DND-41 (cell line): ENCODE measurements around the gene PUDP.

Source experiments
- ATAC-seq: fragments of 200-7000 bp; cut with Tn5 transposase; 3 replicates; pipeline ENCODE4 v1.9.1; 2021; ENCODE audit warnings: low read depth; ENCODE audit not compliant: insufficient read depth
- DNase-seq: peaks from one replicate; pipeline ENCODE4 v3.0.0-alpha.2; 2020
- H2AFZ ChIP-seq: 2 replicates; pipeline ENCODE4 v1.6.0; 2012; ENCODE audit warnings: low read depth, low read length
- H3K27ac ChIP-seq: 2 replicates; pipeline ENCODE4 v1.5.1; 2012; ENCODE audit warnings: low read length, inconsistent platforms
- H3K27me3 ChIP-seq: fragments of 200-600 bp; sonication (generic); 2 replicates; pipeline ENCODE4 v1.6.0; 2012; ENCODE audit warnings: low read length, mild to moderate bottlenecking, inconsistent platforms; ENCODE audit not compliant: insufficient read depth, poor library complexity
- H3K36me3 ChIP-seq: 2 replicates; pipeline ENCODE4 v1.5.1; 2012; ENCODE audit warnings: low read length, inconsistent platforms; ENCODE audit not compliant: insufficient read depth
- H3K4me1 ChIP-seq: 2 replicates; pipeline ENCODE4 v1.5.1; 2012; ENCODE audit warnings: mild to moderate bottlenecking, low read length; ENCODE audit not compliant: insufficient read depth
- H3K4me2 ChIP-seq: 2 replicates; pipeline ENCODE4 v1.6.0; 2012; ENCODE audit warnings: mild to moderate bottlenecking, moderate library complexity, low read length, inconsistent platforms; ENCODE audit not compliant: insufficient read depth
- H3K4me3 ChIP-seq, 2 experiments: fragments of 200-600 bp in 1 of 2; shearing (Covaris generic) in 1 of 2; 2 replicates each; pipeline ENCODE4 v1.5.1; 2012 to 2016; ENCODE audit warnings: inconsistent platforms in 2 of 2, low read length in 2 of 2, mild to moderate bottlenecking in 2 of 2, low read depth in 1 of 2, moderate library complexity in 1 of 2
- H3K79me2 ChIP-seq: 2 replicates; pipeline ENCODE4 v1.6.0; 2012; ENCODE audit warnings: low read length, inconsistent platforms; ENCODE audit not compliant: insufficient read depth
- H3K9ac ChIP-seq: 2 replicates; pipeline ENCODE4 v1.6.0; 2012; ENCODE audit warnings: low read depth, mild to moderate bottlenecking, inconsistent platforms, low read length, moderate library complexity
- H3K9me3 ChIP-seq: 2 replicates; pipeline ENCODE4 v1.5.1; 2012; ENCODE audit warnings: low read length, moderate library complexity, mild to moderate bottlenecking, inconsistent platforms; ENCODE audit not compliant: insufficient read depth, severe bottlenecking
- H4K20me1 ChIP-seq: 2 replicates; pipeline ENCODE4 v1.6.0; 2012; ENCODE audit warnings: low read length; ENCODE audit not compliant: insufficient read depth
- EZH2 ChIP-seq: IDR thresholded peaks from 3 replicates; pipeline ENCODE4 v1.6.1; 2012; ENCODE audit warnings: borderline replicate concordance, low read depth, mild to moderate bottlenecking, moderate library complexity, low read length, inconsistent platforms; ENCODE audit not compliant: severe bottlenecking
- TF ChIP-seq, protein P1 (sequence below): IDR thresholded peaks from 2 replicates; pipeline ENCODE4 v1.5.1; 2012; ENCODE audit warnings: borderline replicate concordance, low read length, moderate library complexity, mild to moderate bottlenecking; ENCODE audit not compliant: poor library complexity, severe bottlenecking; ENCODE audit errors: extremely low read depth

Gene PUDP

DNA sequence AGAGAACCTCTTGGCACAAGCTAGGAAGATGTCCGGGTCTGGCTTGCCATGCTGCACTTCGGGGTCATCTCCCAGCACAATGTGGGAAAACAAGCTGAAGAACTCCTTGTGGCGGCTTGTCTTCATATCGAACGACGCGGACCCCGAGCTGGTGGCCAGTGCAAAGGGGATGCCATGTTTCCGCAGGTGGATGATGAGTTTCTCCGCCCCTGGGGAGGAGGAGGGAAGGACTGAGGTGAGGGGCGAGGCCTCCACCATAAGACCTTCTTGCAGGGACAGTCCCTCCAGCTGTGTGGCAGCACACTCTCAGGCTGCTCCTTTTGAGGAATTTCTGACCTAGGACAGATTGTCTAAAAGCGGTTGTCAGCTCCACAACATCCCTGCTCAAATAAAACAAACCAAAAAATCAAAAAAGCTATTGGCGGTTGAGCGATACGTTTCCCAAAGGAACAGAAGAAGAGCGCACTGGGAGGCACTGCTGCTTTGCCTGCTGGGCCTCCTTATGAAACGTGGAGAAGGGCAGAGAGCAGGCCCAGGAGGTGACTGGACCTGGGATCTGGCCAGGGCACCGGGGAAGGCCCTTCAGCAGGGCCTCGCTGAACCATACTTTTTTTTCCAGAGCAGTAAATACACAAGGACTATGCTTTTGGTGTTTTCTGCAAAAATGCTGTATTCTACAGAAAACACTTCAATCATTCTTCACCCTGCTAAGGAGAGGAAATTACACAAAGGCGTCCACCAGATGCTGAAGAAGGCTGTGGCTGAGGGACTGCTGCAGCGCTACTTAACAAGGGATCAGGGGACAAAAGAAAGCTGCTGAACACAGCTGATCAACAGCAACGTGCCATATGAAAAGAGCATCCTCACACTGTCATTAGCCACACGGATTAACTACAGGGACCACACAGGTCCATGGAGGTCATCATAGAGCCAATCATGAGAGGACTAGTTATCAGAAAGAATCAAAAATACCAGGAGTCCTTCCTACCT, 70.4 kb downstream of the PUDP start:
- peaks cover 52% of the 10 kb centered on the region for H3K36me3 ChIP-seq
- peak overlapping the region; percentile 100 for H3K27ac ChIP-seq

DNA sequence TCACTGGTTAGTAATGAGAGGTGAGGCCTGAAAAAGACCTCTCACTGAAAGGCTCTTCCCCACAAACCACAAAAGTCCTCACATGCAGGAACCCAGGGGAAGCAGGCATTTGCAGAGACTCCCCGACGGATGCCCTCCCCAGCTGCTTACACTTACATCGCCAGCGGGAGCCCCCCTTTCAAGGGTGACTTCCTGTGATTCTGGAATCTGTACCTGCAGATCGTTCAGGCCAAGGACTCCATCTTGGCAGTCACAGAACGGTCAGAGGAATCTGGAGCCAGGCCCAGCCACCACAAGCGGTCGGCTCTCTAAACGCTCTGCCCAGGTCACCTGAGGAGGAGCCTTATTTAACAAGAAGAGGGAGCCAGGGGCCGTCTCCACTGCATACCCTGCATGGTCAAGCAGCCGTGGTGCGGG, 71.7 kb downstream of the PUDP start:
- Histone ChIP-seq H3K4me1 (peaks cover 100% of the 10 kb centered on the region), H3K36me3 (peaks cover 41% of the 10 kb centered on the region), H3K9me3 (no peaks in the 10 kb centered on the region), H2AFZ (peak overlapping the region; percentile 43; the same call in 1 of the 2 replicates), H3K79me2 (peaks cover 95% of the 10 kb centered on the region), H4K20me1 (no peaks in the 10 kb centered on the region), H3K4me2 (peak overlapping the region; percentile 56), H3K9ac (peak overlapping the region; percentile 67), H3K4me3 (peak overlapping the region in 1 of 2 experiments; percentile 46; a peak in 2 of 4 replicates), H3K27ac (peak overlapping the region; percentile 100), H3K27me3 (no peaks in the 10 kb centered on the region)
- DNase-seq (peak; percentile 87), ATAC-seq (peak; percentile 67)
- TF ChIP-seq, protein P1, sequence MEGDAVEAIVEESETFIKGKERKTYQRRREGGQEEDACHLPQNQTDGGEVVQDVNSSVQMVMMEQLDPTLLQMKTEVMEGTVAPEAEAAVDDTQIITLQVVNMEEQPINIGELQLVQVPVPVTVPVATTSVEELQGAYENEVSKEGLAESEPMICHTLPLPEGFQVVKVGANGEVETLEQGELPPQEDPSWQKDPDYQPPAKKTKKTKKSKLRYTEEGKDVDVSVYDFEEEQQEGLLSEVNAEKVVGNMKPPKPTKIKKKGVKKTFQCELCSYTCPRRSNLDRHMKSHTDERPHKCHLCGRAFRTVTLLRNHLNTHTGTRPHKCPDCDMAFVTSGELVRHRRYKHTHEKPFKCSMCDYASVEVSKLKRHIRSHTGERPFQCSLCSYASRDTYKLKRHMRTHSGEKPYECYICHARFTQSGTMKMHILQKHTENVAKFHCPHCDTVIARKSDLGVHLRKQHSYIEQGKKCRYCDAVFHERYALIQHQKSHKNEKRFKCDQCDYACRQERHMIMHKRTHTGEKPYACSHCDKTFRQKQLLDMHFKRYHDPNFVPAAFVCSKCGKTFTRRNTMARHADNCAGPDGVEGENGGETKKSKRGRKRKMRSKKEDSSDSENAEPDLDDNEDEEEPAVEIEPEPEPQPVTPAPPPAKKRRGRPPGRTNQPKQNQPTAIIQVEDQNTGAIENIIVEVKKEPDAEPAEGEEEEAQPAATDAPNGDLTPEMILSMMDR = no peak
- TF ChIP-seq EZH2 = no peak

More for the DNA sequence above, 70.4 kb downstream of the PUDP start:
- no peaks in the 10 kb centered on the region for H3K27me3 ChIP-seq
- H4K20me1 ChIP-seq = no peaks in the 10 kb centered on the region
- H2AFZ ChIP-seq = no peak overlapping the region
- TF ChIP-seq EZH2 = no peak
- TF ChIP-seq, protein P1 = no peak
- H3K4me1 ChIP-seq = peaks cover 100% of the 10 kb centered on the region
- ATAC-seq (peak; percentile 41), DNase-seq (peak; percentile 69)
- H3K4me2 ChIP-seq = peak overlapping the region; percentile 56
- peaks cover 97% of the 10 kb centered on the region for H3K79me2 ChIP-seq
- H3K4me3 ChIP-seq = peak overlapping the region in 1 of 2 experiments; percentile 46; a peak in 2 of 4 replicates
- H3K9me3 ChIP-seq = no peaks in the 10 kb centered on the region
- H3K9ac ChIP-seq = peak overlapping the region; percentile 67

DNA sequence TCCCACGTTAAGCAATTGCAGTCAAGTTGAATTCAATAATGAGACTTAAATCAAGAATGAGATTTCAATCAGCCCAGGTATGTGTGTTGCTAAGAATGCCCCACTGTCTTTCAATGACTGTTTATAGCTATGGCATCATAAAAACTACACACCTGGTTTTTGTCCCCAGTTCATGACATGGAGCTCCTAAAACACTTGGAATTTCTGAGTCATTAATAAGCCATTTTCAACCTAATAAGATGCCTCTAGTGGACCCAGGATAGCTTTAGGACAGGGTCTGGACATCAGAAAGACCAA, 73.1 kb downstream of the PUDP start:
- DNase-seq = no peak
- peak overlapping the region; percentile 67 for H3K9ac ChIP-seq
- peaks cover 93% of the 10 kb centered on the region for H3K79me2 ChIP-seq
- H3K4me1 ChIP-seq = peaks cover 100% of the 10 kb centered on the region
- no peak overlapping the region for H2AFZ ChIP-seq
- H3K27me3 ChIP-seq = no peaks in the 10 kb centered on the region
- no peaks in the 10 kb centered on the region for H4K20me1 ChIP-seq
- H3K4me2 ChIP-seq = peak overlapping the region; percentile 38
- H3K4me3 ChIP-seq = peak overlapping the region in 1 of 2 experiments; percentile 30; a peak in 1 of 4 replicates
- peak overlapping the region; percentile 100 for H3K27ac ChIP-seq
- no peaks in the 10 kb centered on the region for H3K9me3 ChIP-seq
- ATAC-seq = no peak
- TF ChIP-seq, protein P1 = no peak
- no peak for TF ChIP-seq EZH2
- H3K36me3 ChIP-seq = peaks cover 39% of the 10 kb centered on the region
